GM21825 (cell line): Measurements from ENCODE around the gene GATAD1.
"Not testable (repeated sequence)": the region's sequence is repeated elsewhere in the genome, so short reads cannot be mapped to it uniquely, and the experiment has no call there.

Source experiments
- ATAC-seq: cut with Tn5 transposase; IDR thresholded peaks from one replicate; pipeline ENCODE4 v1.9.1; 2021; ENCODE audit warnings: mild to moderate bottlenecking, moderate library complexity; ENCODE audit not compliant: unreplicated experiment

Gene GATAD1, protein sequence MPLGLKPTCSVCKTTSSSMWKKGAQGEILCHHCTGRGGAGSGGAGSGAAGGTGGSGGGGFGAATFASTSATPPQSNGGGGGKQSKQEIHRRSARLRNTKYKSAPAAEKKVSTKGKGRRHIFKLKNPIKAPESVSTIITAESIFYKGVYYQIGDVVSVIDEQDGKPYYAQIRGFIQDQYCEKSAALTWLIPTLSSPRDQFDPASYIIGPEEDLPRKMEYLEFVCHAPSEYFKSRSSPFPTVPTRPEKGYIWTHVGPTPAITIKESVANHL

DNA sequence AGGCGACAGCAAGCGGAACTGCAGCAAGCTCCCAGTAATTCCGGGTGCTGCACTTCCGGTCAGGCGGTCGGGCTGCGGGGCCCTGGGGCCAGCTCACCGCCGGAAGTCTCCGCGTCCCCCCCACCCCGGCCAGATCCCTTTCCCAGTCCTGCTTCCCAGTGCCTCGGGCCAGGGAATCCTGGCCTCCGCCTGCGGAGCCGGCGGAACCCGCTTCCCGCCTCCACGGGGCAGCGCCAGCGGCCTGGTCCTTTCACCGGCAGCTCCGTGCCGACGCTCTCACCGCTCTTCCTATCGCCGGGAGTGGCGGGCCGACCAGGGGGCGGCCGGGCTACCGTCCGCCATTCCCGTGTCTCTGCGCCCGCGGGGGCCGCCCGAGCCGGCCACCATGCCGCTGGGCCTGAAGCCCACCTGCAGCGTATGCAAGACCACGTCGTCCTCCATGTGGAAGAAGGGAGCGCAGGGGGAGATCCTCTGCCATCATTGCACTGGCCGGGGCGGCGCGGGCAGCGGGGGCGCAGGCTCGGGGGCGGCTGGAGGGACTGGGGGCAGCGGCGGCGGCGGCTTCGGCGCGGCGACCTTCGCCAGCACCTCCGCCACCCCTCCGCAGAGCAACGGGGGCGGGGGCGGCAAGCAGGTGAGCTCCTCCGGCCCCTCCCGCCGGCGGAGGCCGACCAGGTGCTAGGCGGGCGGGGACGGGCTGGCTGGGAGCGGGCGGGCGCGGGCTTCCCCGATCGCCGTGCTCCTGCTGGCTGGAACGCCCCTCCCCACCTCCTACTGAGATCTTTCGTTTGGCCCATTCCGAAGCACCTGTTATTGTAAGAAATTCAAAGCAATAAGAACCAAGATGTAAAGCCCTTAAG is at the start of gene GATAD1:
Gene GATAD1, plus strand, starts transcription at position 138 of the 860 bp plus-strand sequence. Its CDS starts 248 bp downstream, at position 386.
- peak; percentile 89 for ATAC-seq

DNA sequence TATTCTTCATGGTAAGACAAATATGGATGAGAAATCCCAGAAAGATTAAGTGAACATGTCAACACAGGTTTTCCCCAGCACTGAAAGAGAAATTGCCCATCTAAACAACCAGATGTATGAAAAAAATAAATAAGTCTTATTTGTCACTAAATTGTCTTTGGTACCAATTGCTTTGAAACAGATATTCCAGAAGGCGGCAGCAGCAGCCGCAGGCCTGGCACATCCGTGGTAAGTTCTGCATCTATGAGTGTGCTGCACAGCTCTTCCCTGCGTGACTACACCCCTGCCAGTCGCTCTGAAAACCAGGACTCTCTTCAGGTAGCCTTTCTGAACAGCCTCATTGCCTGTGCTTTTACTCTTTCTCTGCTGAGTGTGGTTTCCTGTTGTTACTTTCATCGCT is 49.7 kb upstream of the GATAD1 start:
- ATAC-seq = no peak

DNA sequence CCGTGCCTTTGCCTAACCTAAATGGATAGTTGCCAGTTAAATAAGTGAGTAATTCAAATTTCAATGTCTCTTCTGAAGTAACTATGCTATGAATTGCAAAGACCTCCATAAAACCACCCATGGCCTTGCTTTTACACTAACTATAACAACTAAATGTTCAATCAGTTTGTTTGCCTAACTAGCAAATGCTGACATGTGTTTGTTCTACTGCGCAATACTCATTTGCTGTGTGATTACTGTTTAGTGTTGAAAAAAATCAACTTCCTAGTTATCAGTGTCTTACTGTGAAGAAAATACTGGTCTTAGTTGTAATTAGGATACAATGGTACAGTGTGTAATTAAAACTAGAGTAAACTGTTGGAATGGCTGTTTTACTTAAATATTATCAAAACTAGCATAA is 47.3 kb upstream of the GATAD1 start:
- ATAC-seq = no peak

DNA sequence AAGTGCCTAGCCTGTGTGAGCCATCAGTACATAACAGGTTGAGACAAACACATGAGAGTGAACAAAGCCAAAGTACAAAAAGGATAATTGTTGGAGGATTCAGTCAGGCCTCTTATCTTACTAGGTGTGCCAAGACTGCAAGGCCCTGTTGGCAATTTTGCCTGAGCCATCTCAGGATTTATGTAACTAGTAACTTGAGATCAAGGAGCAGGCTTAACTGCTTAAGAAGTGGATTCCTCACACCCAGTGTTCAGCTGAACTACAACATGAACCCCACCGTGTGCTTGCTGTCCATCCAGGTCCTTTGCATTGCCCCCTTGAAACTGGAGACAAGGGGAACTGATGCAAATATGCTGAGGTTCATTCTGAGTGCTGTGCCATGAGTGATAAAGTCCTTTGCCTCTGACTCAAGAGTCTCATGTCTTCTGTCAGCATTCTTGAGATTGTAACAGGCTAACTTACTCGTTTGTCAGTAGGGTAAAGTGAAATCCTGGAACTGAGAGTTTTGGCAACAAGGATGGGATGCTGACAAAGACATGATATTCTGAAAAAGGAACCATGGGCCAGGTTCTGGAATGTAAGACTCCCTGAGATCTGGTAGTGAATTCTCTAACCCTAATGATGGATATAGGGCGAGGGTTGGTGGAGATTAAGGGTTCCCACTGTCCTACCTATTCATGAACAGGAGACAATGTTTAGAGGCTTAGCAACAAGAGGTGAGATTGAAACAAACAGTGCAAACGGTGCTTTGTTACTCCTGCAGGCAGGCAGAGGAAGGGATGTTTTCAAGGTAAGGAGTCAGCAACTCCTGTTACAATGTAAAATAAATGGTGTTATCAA is 44.1 kb upstream of the GATAD1 start:
- ATAC-seq = no peak

DNA sequence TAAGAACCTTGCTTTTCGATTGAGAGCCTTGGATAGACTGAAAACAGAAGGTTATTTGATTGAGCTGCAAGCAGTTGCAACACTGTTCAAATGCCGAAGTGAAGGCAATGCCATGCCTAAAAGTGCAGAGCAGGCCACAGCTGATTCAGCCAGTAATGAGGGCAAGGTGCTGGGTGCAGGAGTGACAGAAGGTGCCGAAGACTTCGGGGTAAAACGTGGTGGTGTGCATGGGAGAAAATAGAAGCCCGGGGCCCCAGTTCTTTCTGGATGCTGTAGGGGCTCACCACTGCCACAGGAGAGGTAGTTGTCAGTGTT is 43.6 kb upstream of the GATAD1 start:
- ATAC-seq = no peak

DNA sequence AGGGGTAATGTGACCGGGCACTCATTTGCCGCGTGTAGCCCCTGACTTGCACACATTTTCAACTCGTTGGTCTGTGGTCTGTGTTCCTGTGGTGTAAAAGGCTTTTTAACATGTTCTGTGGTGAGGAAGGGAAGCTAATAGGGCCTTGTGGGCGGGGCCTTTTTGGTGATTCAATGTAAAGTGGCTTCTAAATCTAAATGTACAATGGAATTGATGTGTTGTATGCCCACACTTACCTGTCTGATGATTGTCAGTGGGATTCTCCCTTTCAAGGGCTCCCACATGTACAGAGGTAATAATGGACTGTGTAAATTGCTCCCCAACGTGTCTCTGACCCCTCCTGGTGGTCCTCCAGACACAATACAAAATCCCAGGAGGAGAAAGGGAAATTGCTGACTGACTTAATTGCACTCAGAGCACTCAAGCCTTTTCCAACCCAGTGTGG is 43.1 kb upstream of the GATAD1 start:
- ATAC-seq = no peak

DNA sequence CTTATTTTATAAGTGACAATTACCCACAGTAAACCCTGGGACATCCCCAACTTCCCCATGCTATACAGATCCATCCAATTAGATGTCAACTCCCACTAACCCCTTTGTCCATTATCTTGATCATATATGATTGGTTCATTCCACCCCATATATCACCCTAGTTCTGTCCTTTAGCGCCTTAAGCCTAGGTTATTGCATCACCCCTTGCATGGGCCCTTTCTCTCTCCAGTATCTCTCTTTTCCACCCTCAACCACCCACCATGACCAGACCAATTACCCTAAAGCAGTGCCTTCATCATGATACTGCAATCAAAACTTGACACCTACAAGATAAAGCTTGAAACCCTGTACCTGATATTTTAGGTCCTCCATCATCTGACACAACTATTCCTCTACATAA is 37.9 kb upstream of the GATAD1 start:
- ATAC-seq = no peak

DNA sequence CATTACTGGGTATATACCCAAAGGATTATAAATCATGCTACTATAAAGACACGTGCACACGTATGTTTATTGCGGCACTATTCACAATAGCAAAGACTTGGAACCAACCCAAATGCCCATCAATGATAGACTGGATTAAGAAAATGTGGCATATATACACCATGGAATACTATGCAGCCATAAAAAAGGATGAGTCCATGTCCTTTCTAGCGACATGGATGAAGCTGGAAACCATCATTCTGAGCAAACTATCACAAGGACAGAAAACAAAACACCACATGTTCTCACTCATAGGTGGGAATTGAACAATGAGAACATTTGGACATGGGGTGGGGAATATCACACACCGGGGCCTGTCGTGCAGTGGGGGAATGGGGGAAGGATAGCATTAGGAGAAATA is 37.1 kb upstream of the GATAD1 start:
- not testable (repeated sequence) for ATAC-seq

DNA sequence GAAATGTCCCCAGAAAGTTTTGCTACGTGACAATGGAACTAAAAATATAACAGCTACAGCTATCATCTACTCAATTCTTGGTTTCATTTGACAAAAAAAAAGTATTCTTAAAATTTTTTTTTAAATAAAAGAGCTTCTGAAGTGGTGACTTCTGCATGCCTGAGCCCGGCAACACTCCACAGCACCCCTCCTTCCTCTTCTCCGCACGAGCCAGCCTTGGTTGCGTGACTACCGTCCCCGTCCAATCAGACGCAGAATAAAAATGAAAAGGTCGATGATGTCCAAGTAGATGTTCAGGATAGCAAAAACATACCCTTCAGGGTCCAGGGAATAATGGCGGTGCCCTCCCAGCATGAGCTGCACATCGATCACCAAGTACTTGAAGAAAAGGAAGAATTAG is 34.5 kb upstream of the GATAD1 start:
- ATAC-seq = no peak

DNA sequence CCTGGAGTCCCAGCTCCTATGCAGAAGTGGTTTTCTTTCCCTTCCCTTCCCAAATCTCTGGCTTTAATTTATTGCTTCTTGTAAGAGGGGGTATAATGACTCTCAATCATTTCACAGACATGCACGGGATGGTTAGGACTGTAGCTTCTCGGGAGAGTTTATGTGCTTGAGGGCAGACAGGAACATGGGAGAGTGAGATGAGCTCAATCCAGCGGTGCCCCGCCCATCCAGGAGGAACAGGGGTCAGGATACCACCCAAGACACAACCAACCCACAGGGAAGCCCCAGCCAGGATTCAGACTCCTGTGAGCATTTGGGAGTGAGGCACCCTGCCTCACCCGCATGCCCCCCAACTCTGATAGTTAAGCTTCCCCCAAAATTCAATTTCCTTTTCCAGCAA is 33.7 kb upstream of the GATAD1 start:
- ATAC-seq = no peak

DNA sequence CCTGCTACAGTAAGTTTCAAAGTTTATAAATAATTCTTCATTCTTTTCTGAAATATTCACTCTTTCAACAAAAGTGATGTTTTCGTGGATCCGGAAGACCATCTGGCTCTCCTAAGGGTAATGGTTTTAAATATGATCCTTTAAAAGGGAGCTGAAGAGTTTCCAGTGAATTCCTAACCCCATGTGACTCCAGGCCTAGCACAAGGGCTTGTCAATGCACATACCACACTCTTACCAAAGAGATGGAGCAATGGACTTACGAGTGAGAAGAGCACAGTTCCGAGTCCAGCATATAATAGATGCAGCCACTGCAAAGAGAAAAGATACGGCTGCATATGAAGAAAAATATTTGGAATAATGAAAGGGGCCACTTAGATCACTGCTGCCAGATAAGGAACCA is 32.1 kb upstream of the GATAD1 start:
- ATAC-seq = no peak

DNA sequence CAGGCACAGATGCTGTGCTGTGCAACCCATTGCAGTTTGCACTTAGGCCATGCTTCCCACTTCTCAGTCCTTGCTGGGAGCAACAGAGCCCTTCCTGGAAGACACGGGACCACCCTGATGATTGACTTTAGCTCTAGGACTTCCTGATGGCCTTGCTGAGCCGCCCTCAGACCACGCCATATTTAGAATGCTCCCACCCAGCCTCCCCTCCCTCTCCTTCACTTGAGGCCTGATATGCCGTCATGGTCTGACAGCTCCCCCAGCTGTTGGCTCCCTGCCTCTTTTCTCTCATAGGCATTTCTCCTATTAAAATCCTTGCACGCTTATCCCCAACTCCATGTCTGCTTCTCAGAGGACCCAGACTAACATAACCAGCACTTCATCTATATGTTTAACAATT is 29.4 kb upstream of the GATAD1 start:
- no peak for ATAC-seq

DNA sequence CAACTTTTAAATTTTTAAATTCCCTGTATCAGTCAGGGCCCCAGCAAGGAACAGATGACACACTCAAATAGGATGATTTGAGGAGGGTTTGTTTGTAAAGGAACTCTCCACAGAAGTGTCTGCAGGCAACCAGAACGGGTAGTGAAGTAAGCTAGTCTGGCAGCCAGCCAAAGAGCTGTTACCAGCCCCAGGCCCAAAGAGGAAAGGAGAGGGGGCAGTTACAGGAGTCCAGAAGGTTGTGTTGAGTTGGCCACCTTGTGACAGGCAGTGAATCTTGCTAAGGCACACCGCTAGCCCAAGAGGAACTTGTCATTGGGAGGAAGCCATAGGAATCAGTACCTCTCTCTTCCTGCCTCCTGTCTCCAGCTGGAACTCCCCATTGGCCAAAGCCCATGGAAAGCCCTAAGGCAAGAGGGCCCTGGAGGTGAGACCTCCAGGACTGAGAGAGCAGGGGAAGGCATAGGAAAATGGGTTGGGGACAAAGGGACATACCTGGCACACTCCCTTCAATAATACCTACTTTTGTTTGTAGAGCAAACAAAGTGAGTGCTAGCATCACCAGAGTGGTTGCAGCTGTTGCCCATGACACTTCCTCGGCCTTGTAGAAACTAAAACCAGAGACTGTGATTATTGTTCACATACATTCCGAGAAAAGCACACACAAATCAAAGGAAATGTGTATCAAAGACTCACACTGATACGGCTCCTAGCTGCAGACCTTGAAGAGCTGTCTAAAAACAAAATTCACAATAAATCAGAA is 25.4 kb upstream of the GATAD1 start:
- no peak for ATAC-seq

DNA sequence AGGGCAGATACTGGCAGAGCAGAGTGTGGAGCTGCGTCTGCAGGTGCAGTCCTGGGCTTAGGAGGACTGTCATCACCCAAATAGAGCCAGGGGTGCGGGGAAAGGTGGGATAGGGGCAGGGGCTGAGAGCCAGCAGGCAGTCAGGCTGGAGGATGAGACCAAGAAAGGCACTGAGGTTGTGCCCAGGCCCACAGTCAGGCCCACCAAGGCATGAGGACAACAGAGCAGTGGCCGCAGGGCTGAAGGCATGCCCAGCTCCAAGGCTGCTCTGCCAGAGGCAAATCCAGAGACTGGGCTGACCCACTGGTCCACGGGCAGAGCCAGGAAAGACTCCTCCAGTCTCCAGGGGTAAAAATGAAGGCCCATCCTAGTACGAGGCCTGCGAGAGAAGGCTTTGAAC is 24.4 kb upstream of the GATAD1 start:
- ATAC-seq = no peak

DNA sequence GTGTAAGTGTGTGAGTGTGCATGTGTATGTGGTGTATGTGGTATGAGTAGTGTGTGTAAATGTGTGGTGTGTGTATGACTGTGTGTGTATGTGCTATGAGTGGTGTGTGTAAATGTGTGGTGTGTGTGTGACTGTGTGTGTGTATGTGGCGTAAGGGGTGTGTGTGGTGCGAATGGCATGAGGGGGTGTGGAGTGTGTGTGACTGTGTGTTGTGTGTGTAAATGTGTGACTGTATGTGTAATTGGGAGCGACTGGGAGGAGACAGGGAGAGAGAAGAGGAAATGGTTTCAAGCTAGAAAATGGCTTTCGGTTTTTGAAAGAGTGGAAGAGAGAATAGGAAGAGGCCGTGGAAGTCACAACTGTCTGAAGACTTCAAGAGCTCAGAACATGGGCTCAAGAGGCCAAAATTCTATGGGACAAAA is 23.6 kb upstream of the GATAD1 start:
- no peak for ATAC-seq

DNA sequence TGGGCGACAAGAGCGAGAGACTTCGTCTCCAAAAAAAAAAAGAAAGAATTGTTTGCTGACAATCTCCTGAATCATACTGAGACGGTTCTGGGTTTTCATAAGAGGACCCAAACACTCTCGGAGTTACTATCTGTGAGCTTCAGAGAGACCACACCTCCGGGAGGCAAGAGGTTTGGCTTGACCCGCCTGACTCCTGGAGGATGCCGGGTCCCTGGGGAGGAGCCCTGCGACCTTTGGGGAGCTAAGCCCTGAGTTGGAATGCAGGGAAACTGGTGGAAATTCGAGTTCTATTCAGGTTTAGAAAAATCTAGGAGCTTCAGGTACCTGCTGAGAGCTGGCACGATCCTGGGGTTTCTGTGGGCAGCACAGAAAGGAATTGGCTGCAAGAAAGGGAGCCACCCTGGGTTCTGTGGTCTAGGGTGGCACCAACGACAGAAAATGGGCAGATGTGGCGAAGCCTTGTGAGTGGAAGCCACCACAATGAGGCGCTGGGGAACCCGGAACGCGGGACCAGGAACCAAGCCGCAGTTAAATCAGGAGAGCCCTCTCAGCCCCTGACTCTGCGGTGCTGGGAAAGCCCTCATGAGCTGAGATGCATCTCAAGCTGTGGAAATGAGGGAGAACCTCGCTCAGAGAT is 21.9 kb upstream of the GATAD1 start:
- ATAC-seq = no peak

DNA sequence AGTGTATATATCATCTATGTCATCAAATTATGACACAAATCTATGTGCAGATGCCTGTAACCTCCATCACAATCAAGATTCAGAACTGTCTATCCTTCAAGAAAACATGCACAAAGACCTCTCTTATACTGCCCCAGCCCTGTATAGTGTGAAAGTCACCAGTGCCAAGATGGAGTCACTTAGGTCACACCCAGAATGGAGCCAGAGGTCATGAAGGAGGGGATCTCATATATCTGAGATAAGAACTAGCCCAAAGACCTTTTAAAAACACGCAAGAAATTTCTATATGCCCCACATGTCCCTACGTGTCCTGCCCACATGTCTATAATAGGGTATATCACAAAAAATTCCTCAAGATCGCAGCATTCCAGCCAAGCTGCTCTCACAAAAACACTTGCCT is 20.1 kb upstream of the GATAD1 start:
- ATAC-seq = no peak

DNA sequence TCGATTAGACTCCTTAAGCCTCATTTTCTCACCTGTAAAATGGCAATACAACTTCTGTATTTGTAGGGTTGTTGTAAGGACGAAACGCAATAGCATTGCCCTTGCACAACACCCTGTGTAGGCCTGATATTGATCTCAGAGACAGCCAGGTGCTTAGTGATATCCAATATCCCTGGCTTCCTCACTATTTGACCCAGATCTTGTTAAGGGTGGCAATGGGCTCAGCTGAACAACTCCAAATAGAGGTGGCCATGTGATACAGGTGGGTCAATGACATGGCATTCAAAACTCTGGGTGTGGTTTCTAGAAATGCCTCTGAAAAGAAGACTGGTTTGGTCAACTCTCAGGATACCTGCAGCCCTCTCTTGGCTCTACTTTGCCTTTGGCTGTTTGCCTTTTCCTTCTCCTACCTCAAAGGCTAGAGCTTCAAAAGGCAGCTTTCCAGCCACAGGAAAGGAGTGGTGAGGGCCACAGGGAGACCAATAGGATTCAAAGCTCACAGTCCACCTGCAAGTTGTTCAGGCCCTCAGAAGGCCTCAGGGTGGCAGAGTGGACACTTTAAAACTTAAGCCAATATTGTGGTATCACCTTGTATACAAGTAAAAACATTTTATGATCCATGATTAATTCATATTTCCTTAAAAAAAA is 14.9 kb upstream of the GATAD1 start:
- ATAC-seq = no peak

DNA sequence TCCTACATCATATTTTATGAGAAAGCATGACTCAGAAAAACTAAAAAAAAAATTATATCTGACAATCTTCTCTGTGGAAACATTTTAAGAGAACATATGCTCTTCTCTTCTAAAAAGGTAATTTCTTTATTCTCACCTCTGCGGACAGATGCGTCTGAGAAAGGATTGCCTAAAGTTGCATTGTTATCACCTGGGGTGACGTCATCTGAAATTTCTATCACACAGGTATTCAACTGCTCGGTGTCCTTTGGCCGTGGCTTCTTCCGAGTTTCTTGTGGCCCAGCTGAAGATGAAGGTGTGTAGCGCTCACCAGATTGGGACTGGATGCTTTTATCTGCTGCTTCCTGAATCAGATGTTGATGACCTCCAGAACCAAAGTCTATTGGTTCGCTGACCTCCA is 14.3 kb upstream of the GATAD1 start:
- no peak for ATAC-seq

DNA sequence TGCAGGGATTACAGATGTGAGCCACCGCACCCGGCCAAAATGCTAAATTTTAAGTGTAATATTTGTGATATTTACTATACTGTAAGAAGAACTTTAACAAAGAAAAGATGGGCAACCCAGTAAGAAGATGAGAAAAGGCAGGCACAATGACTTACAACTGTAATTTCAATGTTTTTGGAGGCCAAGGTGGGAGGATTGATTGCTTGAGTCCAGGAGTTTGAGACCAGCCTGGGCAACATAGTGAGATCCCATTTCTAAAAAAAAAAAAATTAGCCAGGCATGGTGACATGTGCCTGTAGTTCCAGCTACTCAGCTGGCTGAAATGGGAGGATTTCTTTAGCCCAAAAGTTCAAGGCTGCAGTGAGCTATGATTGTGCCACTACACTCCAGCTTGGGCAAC is 11.7 kb upstream of the GATAD1 start:
- no peak for ATAC-seq
